Uterus (tissue), 4 donors: ENCODE data around the gene GCNT2. TPM values are rescaled to one million over a fixed set of nuclear protein-coding genes. Genes with fewer than 3 reads are reported as not detected.
"Not testable (repeated sequence)": the region's sequence is repeated elsewhere in the genome, so short reads cannot be mapped to it uniquely, and the experiment has no call there.

ENCODE experiments used
- DNase-seq, 2 donors: peaks; one replicate each; pipeline ENCODE4 v3.0.0-alpha.2; 2019 to 2020
- H3K27ac ChIP-seq, 2 donors: fragments of 200-600 bp; sonication (generic); 1 replicate in 1 of 2; 2 replicates in 1 of 2; pipeline ENCODE4 v1.5.1; 2016 to 2018
- H3K27me3 ChIP-seq, 2 donors: fragments of 200-600 bp; sonication (generic); one replicate each; pipeline ENCODE4 v1.5.1; 2018 to 2019; ENCODE audit warnings: control low read depth in 1 of 2
- H3K36me3 ChIP-seq, 2 donors: fragments of 200-600 bp; sonication (generic); one replicate each; pipeline ENCODE4 v1.5.1; 2019; ENCODE audit warnings: control low read depth in 1 of 2
- H3K4me1 ChIP-seq, 2 donors: fragments of 200-600 bp; sonication (generic); one replicate each; pipeline ENCODE4 v1.5.1; 2018 to 2019; ENCODE audit warnings: control low read depth in 1 of 2
- H3K4me3 ChIP-seq, 2 donors: fragments of 200-600 bp; sonication (generic); 1 replicate in 1 of 2; 2 replicates in 1 of 2; pipeline ENCODE4 v1.5.1; 2018 to 2019; ENCODE audit warnings: mild to moderate bottlenecking in 1 of 2
- H3K9me3 ChIP-seq, 2 donors: fragments of 200-600 bp; sonication (generic); one replicate each; pipeline ENCODE4 v1.5.1; 2019; ENCODE audit warnings: control low read depth in 1 of 2
- POLR2A ChIP-seq, 2 donors: fragments of 450-650 bp; IDR thresholded peaks; one replicate each; pipeline ENCODE4 v1.6.1; 2016; ENCODE audit warnings: antibody characterized with exemption in 2 of 2, mild to moderate bottlenecking in 1 of 2, moderate library complexity in 1 of 2
- intact Hi-C: fragments of 100-400 bp; cut with DNase I; formaldehyde crosslinking; loops from one replicate; pipeline ENCODE4 v1.15.1; 2023; ENCODE audit warnings: low total_unique reads
- total RNA-seq, 4 donors: library from RNA; depleted of rRNA in 3 of 4; stranded (reverse); fragments of >200 nt in 3 of 4; gene quantifications; one replicate each; pipeline versions ENCODE4 v1.1.0 to v1.2.4, GENCODE V29; 2014 to 2023
- TF ChIP-seq, protein P1 (sequence below), 4 experiments: fragments of 200-600 bp in 2 of 4; fragments of 450-650 bp in 2 of 4; sonication (generic) in 2 of 4; IDR thresholded peaks; one replicate each; pipeline ENCODE4 v1.5.1; 2016 to 2019; ENCODE audit warnings: antibody characterized with exemption in 4 of 4, mild to moderate bottlenecking in 2 of 4, moderate library complexity in 1 of 4
- donor health status: DM: yes; HTN: yes; CAD: no.

GCNT2 gene
- total RNA-seq, 4 donors from 2014 or later: 7.8 to 16.2 (median 10.9) TPM

DNA sequence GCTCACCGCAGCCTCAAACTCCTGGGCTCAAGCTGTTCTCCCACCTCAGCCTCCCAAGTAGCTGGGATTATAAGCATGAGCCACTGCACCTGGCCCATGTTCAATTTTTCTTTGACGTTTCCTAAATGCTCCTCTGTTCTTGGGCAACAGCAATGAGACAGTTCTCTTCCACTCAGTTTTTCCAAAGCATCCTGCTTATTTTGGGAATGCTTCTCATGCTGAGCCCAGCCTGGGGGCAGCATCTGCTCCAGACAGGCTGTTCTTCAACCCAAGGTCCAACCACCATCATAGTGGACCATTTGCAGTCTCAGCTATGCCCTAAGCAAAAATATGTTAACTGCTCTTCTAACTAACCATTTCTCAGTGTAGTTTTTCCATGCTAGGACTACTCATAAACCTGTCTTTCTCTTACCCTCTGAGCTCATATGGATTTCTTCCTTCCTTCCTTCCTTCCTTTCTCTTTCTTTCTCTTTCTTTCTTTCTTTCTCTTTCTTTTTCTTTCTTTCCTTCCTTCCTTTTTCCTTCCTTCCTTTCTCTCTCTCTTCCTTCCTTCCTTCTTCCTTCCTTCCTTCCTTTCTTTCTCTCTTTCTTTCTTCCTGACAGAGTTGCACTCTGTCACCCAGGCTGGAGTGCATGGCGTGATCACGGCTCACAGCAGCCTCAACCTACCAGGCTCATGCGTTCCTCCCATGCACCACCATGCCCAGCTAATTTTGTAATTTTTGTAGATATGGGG is 48.4 kb downstream of the GCNT2 start:
- H3K9me3 ChIP-seq: no peaks in the 10 kb centered on the region
- intact Hi-C loops: no loop called here
- no peak overlapping the region for H3K4me3 ChIP-seq
- no peaks in the 10 kb centered on the region for H3K27me3 ChIP-seq
- no peak overlapping the region for H3K27ac ChIP-seq
- DNase-seq: no peak
- H3K36me3 ChIP-seq: no peaks in the 10 kb centered on the region
- no peaks in the 10 kb centered on the region for H3K4me1 ChIP-seq
- TF ChIP-seq, protein P1, sequence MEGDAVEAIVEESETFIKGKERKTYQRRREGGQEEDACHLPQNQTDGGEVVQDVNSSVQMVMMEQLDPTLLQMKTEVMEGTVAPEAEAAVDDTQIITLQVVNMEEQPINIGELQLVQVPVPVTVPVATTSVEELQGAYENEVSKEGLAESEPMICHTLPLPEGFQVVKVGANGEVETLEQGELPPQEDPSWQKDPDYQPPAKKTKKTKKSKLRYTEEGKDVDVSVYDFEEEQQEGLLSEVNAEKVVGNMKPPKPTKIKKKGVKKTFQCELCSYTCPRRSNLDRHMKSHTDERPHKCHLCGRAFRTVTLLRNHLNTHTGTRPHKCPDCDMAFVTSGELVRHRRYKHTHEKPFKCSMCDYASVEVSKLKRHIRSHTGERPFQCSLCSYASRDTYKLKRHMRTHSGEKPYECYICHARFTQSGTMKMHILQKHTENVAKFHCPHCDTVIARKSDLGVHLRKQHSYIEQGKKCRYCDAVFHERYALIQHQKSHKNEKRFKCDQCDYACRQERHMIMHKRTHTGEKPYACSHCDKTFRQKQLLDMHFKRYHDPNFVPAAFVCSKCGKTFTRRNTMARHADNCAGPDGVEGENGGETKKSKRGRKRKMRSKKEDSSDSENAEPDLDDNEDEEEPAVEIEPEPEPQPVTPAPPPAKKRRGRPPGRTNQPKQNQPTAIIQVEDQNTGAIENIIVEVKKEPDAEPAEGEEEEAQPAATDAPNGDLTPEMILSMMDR (IDR thresholded peaks at IDR 0.05): no peak
- no peak for TF ChIP-seq POLR2A (IDR thresholded peaks at IDR 0.05)

DNA sequence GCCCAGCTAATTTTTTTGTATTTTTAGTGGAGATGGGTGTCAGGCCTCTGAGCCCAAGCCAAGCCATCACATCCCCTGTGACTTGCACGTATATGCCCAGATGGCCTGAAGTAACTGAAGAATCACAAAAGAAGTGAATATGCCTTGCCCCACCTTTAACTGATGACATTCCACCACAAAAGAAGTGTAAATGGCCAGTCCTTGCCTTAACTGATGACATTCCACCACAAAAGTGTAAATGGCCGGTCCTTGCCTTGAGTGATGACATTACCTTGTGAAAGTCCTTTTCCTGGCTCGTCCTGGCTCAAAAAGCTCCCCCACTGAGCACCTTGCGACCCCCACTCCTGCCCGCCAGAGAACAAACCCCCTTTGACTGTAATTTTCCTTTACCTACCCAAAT is 54.4 kb downstream of the GCNT2 start:
- DNase-seq, H3K4me1 ChIP-seq, H3K27ac ChIP-seq, H3K27me3 ChIP-seq, H3K4me3 ChIP-seq, intact Hi-C loops, H3K9me3 ChIP-seq, H3K36me3 ChIP-seq: not testable (repeated sequence)

DNA sequence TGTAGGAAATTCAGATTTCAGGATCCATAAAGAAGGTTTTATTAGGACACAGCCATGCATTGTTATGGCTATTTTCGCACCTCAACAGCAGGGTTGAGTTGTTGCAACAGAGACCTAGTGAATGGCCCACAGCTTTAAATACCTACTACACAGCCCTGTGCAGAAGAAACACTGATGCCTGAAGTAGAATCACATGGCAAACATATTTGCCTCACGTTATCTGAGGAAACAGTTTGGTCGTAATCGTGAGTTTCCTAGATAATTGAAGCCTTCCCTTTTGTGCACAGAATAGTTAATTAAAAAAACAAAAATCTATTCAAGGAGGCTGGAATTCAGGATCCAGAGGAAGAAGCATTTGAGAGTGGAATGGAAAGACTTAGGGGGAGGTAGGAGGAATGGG is 55.1 kb downstream of the GCNT2 start:
- no peak for DNase-seq
- H3K27ac ChIP-seq: no peak overlapping the region
- H3K4me3 ChIP-seq: no peak overlapping the region
- H3K27me3 ChIP-seq: no peaks in the 10 kb centered on the region
- no peaks in the 10 kb centered on the region for H3K4me1 ChIP-seq
- intact Hi-C loops: no loop called here
- no peak for TF ChIP-seq POLR2A (IDR thresholded peaks at IDR 0.05)
- TF ChIP-seq, protein P1 (IDR thresholded peaks at IDR 0.05): no peak
- no peaks in the 10 kb centered on the region for H3K36me3 ChIP-seq
- no peaks in the 10 kb centered on the region for H3K9me3 ChIP-seq

DNA sequence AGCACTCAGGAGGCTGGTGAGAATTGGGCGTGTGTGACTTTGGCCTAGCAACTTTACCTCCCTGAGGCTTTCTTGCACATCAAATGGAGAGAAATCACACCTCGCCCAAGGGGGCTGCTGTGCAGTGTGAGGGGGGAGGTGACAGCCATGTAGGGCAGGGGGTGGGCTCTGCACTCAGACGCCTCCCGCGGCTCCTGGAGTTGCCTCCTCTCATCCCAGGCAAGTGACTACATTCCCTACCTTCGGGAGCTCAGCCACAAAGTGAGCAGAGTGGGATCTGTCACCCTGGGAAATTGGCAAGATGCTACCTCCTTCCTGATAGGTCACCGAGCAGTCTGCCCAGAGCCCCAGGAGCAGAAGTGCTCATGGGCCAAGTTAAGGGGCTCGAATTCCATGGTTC is 56.0 kb downstream of the GCNT2 start:
- no peak for DNase-seq
- intact Hi-C loops: no loop called here
- Histone ChIP-seq H3K9me3 (no peaks in the 10 kb centered on the region), H3K27me3 (no peaks in the 10 kb centered on the region), H3K27ac (no peak overlapping the region), H3K4me1 (no peaks in the 10 kb centered on the region), H3K4me3 (no peak overlapping the region), H3K36me3 (no peaks in the 10 kb centered on the region)
- no peak for TF ChIP-seq POLR2A (IDR thresholded peaks at IDR 0.05)
- TF ChIP-seq, protein P1 (IDR thresholded peaks at IDR 0.05): no peak

DNA sequence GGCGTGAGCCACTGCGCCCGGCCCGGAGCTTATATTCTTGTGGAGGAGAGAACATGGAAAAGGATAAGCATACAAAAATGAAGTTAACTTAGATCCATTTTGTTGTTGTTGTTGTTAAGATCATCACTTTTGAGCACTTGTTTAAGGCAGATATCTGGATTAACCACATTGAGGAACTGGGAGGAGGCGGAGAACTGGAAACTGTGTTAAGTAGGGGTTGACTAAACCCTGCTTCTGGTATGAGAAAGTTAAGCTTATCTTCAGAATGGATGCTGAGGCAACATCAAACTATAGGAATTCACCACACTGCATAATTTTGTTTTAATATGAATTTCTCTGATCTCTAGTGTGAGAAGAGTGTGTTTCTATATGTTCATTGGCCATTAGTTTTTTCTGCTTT is 57.6 kb downstream of the GCNT2 start:
- intact Hi-C loops: no loop called here
- Histone ChIP-seq H3K4me3 (no peak overlapping the region), H3K36me3 (no peaks in the 10 kb centered on the region), H3K9me3 (no peaks in the 10 kb centered on the region), H3K4me1 (no peaks in the 10 kb centered on the region), H3K27ac (no peak overlapping the region), H3K27me3 (no peaks in the 10 kb centered on the region)
- no peak for DNase-seq
- TF ChIP-seq POLR2A (IDR thresholded peaks at IDR 0.05): no peak
- TF ChIP-seq, protein P1 (IDR thresholded peaks at IDR 0.05): no peak

DNA sequence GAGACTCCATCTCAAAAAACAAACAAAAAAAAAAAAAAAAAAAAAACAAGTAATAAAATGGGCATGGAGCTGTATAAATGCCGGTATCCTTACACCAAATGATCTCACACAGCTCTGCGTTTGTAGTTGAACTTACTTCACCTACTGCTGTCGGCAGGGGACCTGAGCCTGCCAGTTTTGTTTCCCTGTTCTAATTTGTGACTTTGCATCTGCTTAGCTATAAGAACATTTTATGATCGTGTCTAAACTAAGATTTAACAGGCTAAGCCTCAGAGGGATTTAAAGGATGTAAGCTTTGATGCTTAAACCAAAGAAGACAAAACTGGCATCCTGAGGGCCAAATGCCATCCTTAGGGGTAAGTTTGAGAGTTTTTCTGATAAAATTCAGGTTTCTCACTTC is 58.7 kb downstream of the GCNT2 start:
- Histone ChIP-seq H3K9me3 (no peaks in the 10 kb centered on the region), H3K27me3 (no peaks in the 10 kb centered on the region), H3K4me3 (no peak overlapping the region), H3K4me1 (no peaks in the 10 kb centered on the region), H3K27ac (no peak overlapping the region), H3K36me3 (no peaks in the 10 kb centered on the region)
- no peak for DNase-seq
- TF ChIP-seq, protein P1 (IDR thresholded peaks at IDR 0.05): no peak
- no peak for TF ChIP-seq POLR2A (IDR thresholded peaks at IDR 0.05)
- intact Hi-C loops: no loop called here
